OCI-LY3 (cell line): ENCODE measurements around the gene HBD.

ENCODE experiments used
- CTCF ChIP-seq: fragments of 200-600, 300-600 bp; sonication (generic); IDR thresholded peaks from 2 replicates; pipeline ENCODE4 v1.5.1; 2014; ENCODE audit warnings: antibody characterized with exemption, low read length, low read depth
- EZH2phosphoT487 ChIP-seq: fragments of 200-600 bp; shearing (Covaris generic); IDR thresholded peaks from 2 replicates; pipeline ENCODE4 v1.6.1; 2018; ENCODE audit warnings: antibody characterized with exemption, mixed run types, low read depth

GRCh38 chr11:5227681-5228080 lies 6.6 kb downstream of the HBD start:
- TF ChIP-seq CTCF (no peak), EZH2phosphoT487 (no peak)
